GM12875 (cell line): ENCODE measurements around the gene PARP1.

ENCODE experiments used
- H3K4me3 ChIP-seq: one replicate; pipeline ENCODE4 v1.5.1; 2011; ENCODE audit warnings: low read depth, low read length, control low read depth
- CTCF ChIP-seq: IDR thresholded peaks from 2 replicates; pipeline ENCODE4 v1.5.1; 2011; ENCODE audit warnings: low read depth, mild to moderate bottlenecking, control low read depth, inconsistent platforms, low read length, moderate library complexity, borderline replicate concordance; ENCODE audit not compliant: insufficient read depth

PARP1 gene

GRCh38 chr1:226424221-226425003, 16.5 kb upstream of the PARP1 start:
- TF ChIP-seq CTCF, result peak; percentile 53; the same call in 1 of the 2 replicates
- H3K4me3 ChIP-seq, result no peak overlapping the region

GRCh38 chr1:226422478-226422877, 14.6 kb upstream of the PARP1 start:
- H3K4me3 ChIP-seq, result no peak overlapping the region
- no peak for TF ChIP-seq CTCF

GRCh38 chr1:226420897-226421296, 13.0 kb upstream of the PARP1 start:
- no peak overlapping the region for H3K4me3 ChIP-seq
- TF ChIP-seq CTCF, result no peak

- no peak overlapping the region for H3K4me3 ChIP-seq
- no peak for TF ChIP-seq CTCF
These were observed 12.4 kb upstream of the PARP1 start for GRCh38 chr1:226420328-226420727.

GRCh38 chr1:226419284-226420029, 11.6 kb upstream of the PARP1 start:
- TF ChIP-seq CTCF, result no peak
- no peak overlapping the region for H3K4me3 ChIP-seq

GRCh38 chr1:226417830-226418546, 10.1 kb upstream of the PARP1 start:
- TF ChIP-seq CTCF, result no peak

More at GRCh38 chr1:226417830-226418546, 10.1 kb upstream of the PARP1 start:
- H3K4me3 ChIP-seq, result no peak overlapping the region
